ENCODE results near the gene ATP6V1B1.

- TF ChIP-seq CTCF (IDR thresholded peaks at IDR 0.05; ENCODE audit: low read depth, low read length, poor library complexity, severe bottlenecking) (peak; percentile 90), EZH2phosphoT487 (IDR thresholded peaks at IDR 0.05; ENCODE audit: borderline replicate concordance, low read length) (no peak)
Measured at GRCh38 chr2:70964596-70965386, 29.1 kb downstream of the ATP6V1B1 start.

All from DOHH2 (cell line).